Measurements from ENCODE around the gene TCF25.

- TF ChIP-seq CTCF (IDR thresholded peaks at IDR 0.05 in 2 of 3, conservative IDR thresholded peaks at IDR 0.05 in 1 of 3; ENCODE audit: borderline replicate concordance in 1 of 3, insufficient read depth in 1 of 3, low read depth in 2 of 3, low read length in 2 of 3) (no peak), EGR1 (IDR thresholded peaks at IDR 0.05; ENCODE audit: low read depth) (no peak), RAD21 (IDR thresholded peaks at IDR 0.05; ENCODE audit: low read depth) (no peak), REST (IDR thresholded peaks at IDR 0.05; ENCODE audit: low read depth) (no peak), CEBPB (IDR thresholded peaks at IDR 0.05; ENCODE audit: low read depth) (no peak), POLR2A (IDR thresholded peaks at IDR 0.05; ENCODE audit: borderline replicate concordance, extremely low read depth, insufficient read depth, insufficient read length) (no peak), ZNF274 (IDR thresholded peaks at IDR 0.05; ENCODE audit: low read depth, low read length) (no peak), POLR2AphosphoS5 (IDR thresholded peaks at IDR 0.05; ENCODE audit: low read depth, low read length) (no peak), EZH2phosphoT487 (IDR thresholded peaks at IDR 0.05; ENCODE audit: borderline replicate concordance) (no peak), TCF7L2 (IDR thresholded peaks at IDR 0.05; ENCODE audit: borderline replicate concordance, extremely low read depth, insufficient read depth, insufficient read length) (no peak)
These were observed 25.5 kb upstream of the TCF25 start for GRCh38 chr16:89847940-89848297.

All from HCT116 (cell line).